HCT116 (cell line): ENCODE data around the gene USP54. TPM values are rescaled to one million over a fixed set of nuclear protein-coding genes. Genes with fewer than 3 reads are reported as not detected.

Experiments
- ATAC-seq: fragments of 200-7000 bp; cut with Tn5 transposase; 2 replicates; pipeline ENCODE4 v1.9.1; 2020; ENCODE audit warnings: mild to moderate bottlenecking, moderate library complexity
- BruUV-seq: library from RNA; stranded (reverse); fragments of 400-500 nt; replicated peaks from 2 replicates; lab custom pipeline; 2021; lab: Mats Ljungman, UMichigan
- CTCF ChIA-PET: fragments of 300-600 bp; sonication (Branson Sonifier 250); formaldehyde crosslinking; loops from one replicate; lab custom pipeline; 2021; ENCODE audit warnings: antibody characterized with exemption; lab: Charles Lee
- POLR2A ChIA-PET: fragments of 300-600, 350-600 bp; sonication (Branson Sonifier 250); formaldehyde crosslinking; loops from one replicate; lab custom pipeline; 2021; ENCODE audit warnings: antibody characterized with exemption; lab: Charles Lee
- RAD21 ChIA-PET, 2 experiments: fragments of 300-600 bp; sonication (Branson Sonifier 250); formaldehyde crosslinking; loops; one replicate each; lab custom pipeline; 2023; ENCODE audit warnings: low total read pairs in 2 of 2; ENCODE audit not compliant: uncharacterized antibody in 2 of 2, unreplicated experiment in 2 of 2, low non-redundant PET in 1 of 2; lab: Charles Lee
- DNase-seq: peaks from one replicate; pipeline ENCODE4 v3.0.0-alpha.2; 2010; ENCODE audit warnings: low read depth, low spot score
- H2AFZ ChIP-seq: fragments of 200-600 bp; shearing (Covaris generic), sonication (generic); 2 replicates; pipeline ENCODE4 v1.6.1; 2017; ENCODE audit warnings: low read depth, mixed run types, mixed read lengths, antibody characterized with exemption, low read length; ENCODE audit not compliant: poor library complexity, severe bottlenecking
- H3K27ac ChIP-seq: 2 replicates; pipeline ENCODE4 v1.5.1; 2012; ENCODE audit warnings: low read depth, low read length
- H3K27me3 ChIP-seq: fragments of 200-600 bp; sonication (generic); 2 replicates; pipeline ENCODE4 v1.6.1; 2016; ENCODE audit warnings: mixed run types, low read length, mixed read lengths; ENCODE audit not compliant: insufficient read depth
- H3K36me3 ChIP-seq, 2 experiments: fragments of 200-500 bp in 1 of 2; fragments of 200-600 bp in 1 of 2; sonication (Bioruptor generic) in 1 of 2; sonication (generic) in 1 of 2; 2 replicates each; pipeline versions ENCODE4 v1.5.1 to v1.6.1; 2014 to 2016; ENCODE audit warnings: low read length in 2 of 2, inconsistent platforms in 1 of 2, mixed read lengths in 1 of 2, mixed run types in 1 of 2; ENCODE audit not compliant: insufficient read depth in 2 of 2, control insufficient read depth in 1 of 2
- H3K4me1 ChIP-seq, 2 experiments: fragments of 200-600 bp in 1 of 2; sonication (generic) in 1 of 2; 2 replicates each; pipeline versions ENCODE4 v1.5.1 to v1.6.1; 2012 to 2017; ENCODE audit warnings: low read length in 2 of 2, inconsistent platforms in 1 of 2, mild to moderate bottlenecking in 1 of 2, mixed read lengths in 1 of 2, mixed run types in 1 of 2, moderate library complexity in 1 of 2; ENCODE audit not compliant: insufficient read depth in 2 of 2, control insufficient read depth in 1 of 2
- H3K4me2 ChIP-seq: fragments of 200-600 bp; sonication (generic); 2 replicates; pipeline ENCODE4 v1.6.1; 2017; ENCODE audit warnings: mixed run types, low read length, mixed read lengths
- H3K4me3 ChIP-seq, 2 experiments: fragments of 200-600 bp in 1 of 2; sonication (generic) in 1 of 2; replicated peaks in 1 of 2; 2 replicates each; pipeline ENCODE4 v1.5.1; 2011 to 2016; ENCODE audit warnings: low read length in 2 of 2, control low read depth in 1 of 2, low read depth in 1 of 2, mild to moderate bottlenecking in 1 of 2, mixed read lengths in 1 of 2, mixed run types in 1 of 2
- H3K79me2 ChIP-seq: fragments of 200-600 bp; sonication (generic); 2 replicates; pipeline ENCODE4 v1.6.1; 2017; ENCODE audit warnings: mild to moderate bottlenecking, mixed run types, low read length, moderate library complexity, mixed read lengths; ENCODE audit not compliant: insufficient read depth
- H3K9ac ChIP-seq: fragments of 200-600 bp; sonication (generic); 2 replicates; pipeline ENCODE4 v1.6.1; 2016; ENCODE audit warnings: low read length, mixed read lengths
- H3K9me2 ChIP-seq: fragments of 200-600 bp; sonication (generic), shearing (Covaris generic); 2 replicates; pipeline ENCODE4 v1.6.1; 2017; ENCODE audit warnings: mixed run types, mild to moderate bottlenecking, moderate library complexity; ENCODE audit not compliant: insufficient read depth
- H3K9me3 ChIP-seq, 2 experiments: fragments of 200-500 bp in 1 of 2; fragments of 200-600 bp in 1 of 2; sonication (Bioruptor generic) in 1 of 2; sonication (generic) in 1 of 2; 2 replicates each; pipeline ENCODE4 v1.6.1; 2014 to 2017; ENCODE audit warnings: low read length in 2 of 2, mixed read lengths in 2 of 2, inconsistent platforms in 1 of 2, low read depth in 1 of 2, mild to moderate bottlenecking in 1 of 2, mixed run types in 1 of 2, moderate library complexity in 1 of 2; ENCODE audit not compliant: control insufficient read depth in 1 of 2, insufficient read depth in 1 of 2
- H4K20me1 ChIP-seq: fragments of 200-600 bp; sonication (generic), shearing (Covaris generic); 2 replicates; pipeline ENCODE4 v1.6.1; 2017; ENCODE audit warnings: mixed run types, mild to moderate bottlenecking, moderate library complexity; ENCODE audit not compliant: insufficient read depth
- CTCF ChIP-seq, 3 experiments: fragments of 200-600 bp in 1 of 3; sonication (generic) in 1 of 3; IDR thresholded peaks in 2 of 3; conservative IDR thresholded peaks in 1 of 3; 2 replicates each; pipeline ENCODE4 v1.5.1; 2012 to 2017; ENCODE audit warnings: low read depth in 2 of 3, low read length in 2 of 3, antibody characterized with exemption in 1 of 3, borderline replicate concordance in 1 of 3, control low read depth in 1 of 3, mild to moderate bottlenecking in 1 of 3, mixed read lengths in 1 of 3, mixed run types in 1 of 3, moderate library complexity in 1 of 3; ENCODE audit not compliant: insufficient read depth in 1 of 3
- EZH2phosphoT487 ChIP-seq: fragments of 200-600 bp; IDR thresholded peaks from 2 replicates; pipeline ENCODE4 v1.6.1; 2018; ENCODE audit warnings: antibody characterized with exemption, borderline replicate concordance
- JUND ChIP-seq: IDR thresholded peaks from 2 replicates; pipeline ENCODE4 v1.6.1; 2012
- RAD21 ChIP-seq: IDR thresholded peaks from 2 replicates; pipeline ENCODE4 v1.6.1; 2012; ENCODE audit warnings: low read depth, mild to moderate bottlenecking
- SIN3A ChIP-seq: IDR thresholded peaks from 2 replicates; pipeline ENCODE4 v1.6.1; 2012; ENCODE audit warnings: low read depth
- SP1 ChIP-seq: IDR thresholded peaks from 2 replicates; pipeline ENCODE4 v1.6.1; 2012; ENCODE audit warnings: low read depth
- ZNF274 ChIP-seq: fragments of 200-500 bp; sonication (Bioruptor generic); IDR thresholded peaks from 2 replicates; pipeline ENCODE4 v1.6.1; 2014; ENCODE audit warnings: mild to moderate bottlenecking, low read depth, low read length, inconsistent platforms
- intact Hi-C: fragments of 100-400 bp; cut with micrococcal nuclease; formaldehyde crosslinking; loops from 2 replicates; pipeline ENCODE4 v1.10.0; 2022
- total RNA-seq: library from RNA; stranded (reverse); gene quantifications from one replicate; pipeline ENCODE4 v1.2.1, GENCODE V29; 2021; ENCODE audit not compliant: unreplicated experiment

Gene USP54
- total RNA-seq, 1 experiment from 2014 or later = 28.0 TPM

DNA sequence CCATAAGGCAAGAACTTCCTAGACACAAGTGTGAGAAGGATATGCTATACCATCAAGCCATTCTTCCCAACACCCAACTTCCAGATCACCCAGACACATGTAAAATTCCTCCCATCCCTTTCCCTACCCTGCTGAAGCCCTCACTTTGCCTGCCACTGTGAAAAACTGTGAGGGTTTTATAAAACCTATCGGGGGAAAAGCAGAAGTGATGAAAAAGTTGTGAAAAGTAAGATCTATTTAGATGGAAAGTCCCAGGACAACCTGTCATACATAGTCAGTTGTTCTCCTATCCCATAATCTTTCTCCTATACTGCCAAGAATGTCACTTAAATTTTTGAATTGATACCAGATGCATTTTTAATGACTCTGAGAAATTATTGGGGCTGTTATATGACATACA is 56.3 kb downstream of the USP54 start:
- 0 out of 4 replicates have a peak, but pooled peaks cover 0 to 2% of the 10 kb centered on the region in 2 experiments for H3K36me3 ChIP-seq
- H4K20me1 ChIP-seq = no peaks in the 10 kb centered on the region; the same call in 1 of the 2 replicates
- H3K27ac ChIP-seq = no peak overlapping the region
- ChIA-PET POLR2A (no interaction called here), RAD21 (no interaction called here), CTCF (interaction anchor here (2.2 kb wide), 1 partner anchor 108 kb away, joined by 6 read pairs; no protein-coding TSS in a partner anchor)
- no peak for ATAC-seq
- BruUV-seq = no TSS peak
- intact Hi-C loops = no loop called here
- H3K4me3 ChIP-seq = no peak overlapping the region
- H2AFZ ChIP-seq = no peak overlapping the region
- H3K79me2 ChIP-seq = no peaks in the 10 kb centered on the region
- H3K4me2 ChIP-seq = no peak overlapping the region
- no peak for DNase-seq
- TF ChIP-seq EZH2phosphoT487 = no peak
- no peak for TF ChIP-seq CTCF (IDR thresholded peaks at IDR 0.05 in 2 of 3, conservative IDR thresholded peaks at IDR 0.05 in 1 of 3; ENCODE audit: borderline replicate concordance in 1 of 3, insufficient read depth in 1 of 3, low read depth in 2 of 3, low read length in 2 of 3)
- no peak for TF ChIP-seq SP1
- no peak for TF ChIP-seq SIN3A
- no peak for TF ChIP-seq ZNF274
- no peaks in the 10 kb centered on the region for H3K4me1 ChIP-seq
- H3K9ac ChIP-seq = no peak overlapping the region
- H3K9me3 ChIP-seq = no peaks in the 10 kb centered on the region
- H3K9me2 ChIP-seq = no peaks in the 10 kb centered on the region
- no peaks in the 10 kb centered on the region for H3K27me3 ChIP-seq

DNA sequence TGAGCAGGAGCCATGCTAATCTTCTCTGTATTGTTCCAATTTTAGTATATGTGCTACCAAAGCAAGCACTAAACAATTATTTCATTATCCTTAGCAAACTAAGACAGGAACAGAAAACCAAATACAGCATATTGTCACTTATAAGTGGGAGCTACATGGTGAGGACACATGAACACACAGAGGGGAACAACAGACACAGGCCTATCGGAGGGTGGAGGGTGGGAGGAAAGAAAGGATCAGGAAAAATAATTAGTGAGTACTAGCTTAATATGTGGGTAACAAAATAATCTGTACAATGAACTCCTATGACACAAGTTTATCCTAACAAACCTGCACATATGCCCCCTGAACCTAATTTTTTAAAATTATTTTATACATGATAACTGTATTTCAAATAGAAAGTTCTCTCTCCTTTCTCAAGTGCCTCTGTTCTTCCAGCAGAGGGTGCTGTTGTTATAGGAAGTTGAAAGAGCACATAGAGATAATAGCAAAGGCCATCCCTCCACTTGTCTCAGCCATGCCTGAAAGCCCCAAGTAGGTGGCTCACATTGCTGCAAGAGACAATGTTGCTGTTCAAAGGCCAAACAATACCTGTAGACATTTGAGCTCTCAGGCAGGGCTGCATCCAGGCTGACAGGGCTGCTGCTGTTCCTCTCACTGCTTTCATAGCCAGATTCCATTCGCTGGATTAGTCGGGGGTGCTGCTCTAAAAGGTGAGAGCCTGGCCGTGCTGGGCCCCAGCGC is 61.9 kb downstream of the USP54 start:
- Histone ChIP-seq H3K4me1 (no peaks in the 10 kb centered on the region), H3K36me3 (no peaks in the 10 kb centered on the region), H3K79me2 (no peaks in the 10 kb centered on the region), H2AFZ (no peak overlapping the region), H3K9me3 (no peaks in the 10 kb centered on the region), H3K9me2 (no peaks in the 10 kb centered on the region), H3K4me2 (no peak overlapping the region), H3K9ac (no peak overlapping the region), H3K27ac (no peak overlapping the region), H4K20me1 (no peaks in the 10 kb centered on the region; the same call in 1 of the 2 replicates), H3K27me3 (no peaks in the 10 kb centered on the region), H3K4me3 (no peak overlapping the region)
- RAD21 ChIA-PET = interaction anchor here (0.8 to 2.5 kb wide), 3 partner anchors 112 to 115 kb away, joined by 3 to 9 read pairs (median 3); partner anchors contain the start of gene MYOZ1 (in 1 of the 2)
- DNase-seq (peak; percentile 56), ATAC-seq (peak; percentile 96)
- intact Hi-C loops = loop anchor here (1.0 kb wide), 2 partner anchors 96 to 115 kb away; no protein-coding TSS in a partner anchor
- TF ChIP-seq CTCF (IDR thresholded peaks at IDR 0.05 in 2 of 3, conservative IDR thresholded peaks at IDR 0.05 in 1 of 3; ENCODE audit: borderline replicate concordance in 1 of 3, insufficient read depth in 1 of 3, low read depth in 2 of 3, low read length in 2 of 3) = peak; percentile 72 to 94 (median 83)
- peak; percentile 98 for TF ChIP-seq RAD21
- TF ChIP-seq JUND = no peak
- POLR2A ChIA-PET = no interaction called here
- BruUV-seq = no TSS peak
- CTCF ChIA-PET = interaction anchor here (0.9 to 4.2 kb wide), 3 partner anchors 9 to 116 kb away, joined by 3 to 36 read pairs (median 3); no protein-coding TSS in a partner anchor
